ENCODE measurements around the gene RUBCN.

RUBCN gene

GRCh38 chr3:197736491-197737318 lies at the start of gene RUBCN:
Gene RUBCN, minus strand, starts transcription at chr3:197736904. Its CDS starts 185 bp downstream, at chr3:197736719.
- DNase-seq: peak; percentile 96

DNA sequence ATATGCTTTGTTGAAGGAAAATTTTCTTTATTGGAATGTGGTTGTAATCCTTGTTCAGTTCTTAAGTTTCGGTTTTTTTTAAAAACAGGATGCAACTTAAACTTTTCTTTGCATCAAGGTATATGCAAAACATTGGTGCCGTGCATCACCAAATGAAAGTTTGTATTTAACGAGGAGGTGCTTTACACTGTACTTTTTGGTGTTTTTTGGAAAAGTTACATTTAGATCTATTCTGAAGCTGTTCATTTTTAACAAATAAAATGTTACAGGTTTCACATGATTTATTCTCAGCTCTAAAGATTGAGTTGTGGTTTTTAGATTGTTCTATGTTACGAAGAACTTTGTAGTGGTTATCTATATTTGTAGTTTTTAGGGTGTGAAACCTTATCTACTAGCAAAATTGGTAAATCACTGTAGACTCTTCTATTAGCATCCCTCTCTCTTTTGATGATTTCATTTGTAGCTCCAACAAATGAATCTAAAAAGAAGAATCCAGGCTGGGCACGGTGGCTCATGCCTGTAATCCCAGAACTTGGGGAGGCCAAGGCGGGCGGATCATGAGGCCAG lies 47.4 kb upstream of the RUBCN start:
- no peak for DNase-seq

- DNase-seq: no peak
These were observed 45.5 kb upstream of the RUBCN start for GRCh38 chr3:197782230-197782629.

DNA sequence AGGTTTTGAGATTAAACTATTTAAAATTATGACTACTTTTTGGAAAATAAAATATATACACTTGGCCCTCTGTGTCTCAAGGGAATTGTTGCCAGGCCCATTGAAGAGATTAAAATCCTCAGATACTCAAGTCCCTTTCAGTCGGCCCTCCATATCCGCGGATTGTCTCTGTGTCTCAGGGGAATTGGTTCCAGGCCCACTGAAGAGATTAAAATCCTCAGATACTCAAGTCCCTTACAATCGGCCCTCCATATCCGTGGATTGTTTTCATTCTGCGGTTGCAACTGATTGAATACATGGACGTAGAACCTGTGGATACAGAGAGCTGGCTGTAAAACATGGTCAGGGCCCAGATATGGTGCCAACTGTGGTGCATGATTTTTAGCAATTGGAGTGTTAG lies 38.6 kb upstream of the RUBCN start:
- no peak for DNase-seq

DNA sequence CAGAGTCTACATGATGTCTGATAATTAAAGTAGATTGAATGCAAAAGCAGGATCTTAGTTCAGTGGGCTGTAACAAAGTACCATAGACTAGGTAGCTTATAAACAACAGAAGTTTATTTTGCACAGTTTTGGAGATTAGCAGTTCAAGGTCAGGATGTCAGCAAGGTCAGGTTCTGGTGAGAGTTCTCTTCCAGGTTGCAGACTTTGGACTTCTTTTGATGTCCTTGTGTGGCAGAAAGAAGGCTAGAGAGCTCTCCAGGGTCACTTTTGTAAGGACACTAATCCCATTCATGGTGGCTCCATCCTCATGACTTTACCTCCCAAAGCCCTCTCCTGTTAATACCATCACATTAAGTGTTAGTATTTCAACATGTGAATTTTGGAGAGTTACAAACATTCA lies 25.1 kb upstream of the RUBCN start:
- DNase-seq: no peak

- no peak for DNase-seq
These were observed 21.8 kb upstream of the RUBCN start for GRCh38 chr3:197758512-197758911.

GRCh38 chr3:197756704-197757103 lies 20.0 kb upstream of the RUBCN start:
- DNase-seq: no peak

DNA sequence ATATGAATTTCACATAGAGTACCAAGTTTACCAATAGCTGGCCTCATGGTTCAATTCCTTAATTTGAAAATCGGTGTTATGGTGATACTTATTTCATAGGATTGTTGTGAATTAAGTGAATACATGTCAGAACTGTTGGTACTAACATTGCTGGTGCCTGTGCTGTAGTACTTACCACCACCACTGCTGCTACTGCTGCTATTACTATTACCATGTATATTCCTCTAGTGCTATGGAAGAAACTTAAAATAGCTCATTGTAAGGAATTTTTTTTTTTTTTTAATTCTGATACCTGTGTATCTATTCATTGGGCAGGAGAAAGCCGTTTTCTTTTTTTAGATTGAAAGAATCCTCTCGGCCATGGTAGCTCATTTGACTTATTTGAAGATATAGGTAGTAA lies 16.6 kb upstream of the RUBCN start:
- DNase-seq: no peak

DNA sequence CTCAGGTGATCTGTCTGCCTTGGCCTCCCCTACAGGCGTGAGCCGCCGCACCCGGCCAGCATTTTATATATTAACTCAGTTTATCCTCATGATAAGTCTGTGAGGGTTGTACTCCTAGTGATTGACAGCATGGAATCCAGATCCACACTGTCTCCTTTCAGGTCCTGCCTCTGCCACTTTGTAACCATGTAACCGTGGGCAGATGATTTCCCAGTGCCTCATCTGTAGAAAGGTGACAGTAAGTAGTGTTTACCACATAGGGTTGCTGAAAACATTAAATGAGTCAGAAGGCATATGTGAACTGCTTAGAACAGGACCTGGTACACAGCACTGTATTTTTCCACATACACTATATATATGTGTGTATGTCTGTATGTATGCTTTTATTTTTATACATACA lies 15.4 kb upstream of the RUBCN start:
- DNase-seq: no peak

- peak; percentile 70 for DNase-seq
These were observed 14.4 kb upstream of the RUBCN start for GRCh38 chr3:197750858-197751737.

- DNase-seq: peak; percentile 76
These were observed 13.7 kb upstream of the RUBCN start for GRCh38 chr3:197750396-197750831.

- DNase-seq: peak; percentile 92
These were observed 13.1 kb upstream of the RUBCN start, which contains the start of gene FYTTD1 for GRCh38 chr3:197749601-197750395. Gene FYTTD1, plus strand, starts transcription at chr3:197749883. Its CDS starts 89 bp downstream, at chr3:197749972.

GRCh38 chr3:197749315-197749600 lies 12.6 kb upstream of the RUBCN start:
- no peak for DNase-seq

GRCh38 chr3:197748597-197749314 lies 12.1 kb upstream of the RUBCN start:
- DNase-seq: no peak

DNA sequence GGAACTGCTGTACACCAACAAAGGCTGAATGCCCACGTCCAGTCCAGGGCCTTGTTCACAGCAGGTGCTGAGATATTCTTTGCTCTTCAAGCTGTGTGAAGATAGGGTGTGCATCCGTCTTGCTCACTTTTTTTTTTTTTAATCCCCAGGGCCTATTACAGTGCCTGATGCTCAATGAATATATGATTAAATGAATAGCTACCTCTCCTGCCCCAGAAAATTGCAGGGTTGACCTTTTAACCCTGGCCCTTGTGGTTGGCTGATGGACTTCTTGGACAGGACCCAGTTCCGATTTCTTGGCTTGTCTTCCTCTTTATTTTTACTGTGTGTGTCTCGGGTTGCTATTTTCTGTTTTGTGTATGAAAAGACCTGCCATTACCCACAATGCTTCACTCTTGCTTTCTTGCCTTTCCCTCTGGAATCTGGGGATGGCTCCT lies 10.1 kb upstream of the RUBCN start:
- no peak for DNase-seq

DNA sequence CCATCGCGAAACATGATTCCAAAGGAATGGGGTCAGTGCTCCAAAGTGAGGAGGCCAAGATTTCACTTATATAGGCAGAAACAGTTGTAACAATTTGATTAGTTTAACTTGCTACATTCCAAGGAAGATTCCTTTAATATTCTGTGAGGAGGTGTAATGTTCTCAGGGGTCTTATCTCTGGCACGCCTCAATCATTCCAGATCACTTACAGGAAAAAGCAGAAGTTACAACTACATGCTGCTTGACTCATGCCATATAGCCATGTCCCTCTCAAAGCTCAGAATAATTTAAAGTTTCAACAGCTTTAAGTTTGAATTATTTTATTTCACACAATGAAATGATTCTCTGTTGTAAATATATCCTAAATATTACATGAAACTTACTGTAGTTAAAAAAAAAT lies 9.5 kb upstream of the RUBCN start:
- no peak for DNase-seq

DNA sequence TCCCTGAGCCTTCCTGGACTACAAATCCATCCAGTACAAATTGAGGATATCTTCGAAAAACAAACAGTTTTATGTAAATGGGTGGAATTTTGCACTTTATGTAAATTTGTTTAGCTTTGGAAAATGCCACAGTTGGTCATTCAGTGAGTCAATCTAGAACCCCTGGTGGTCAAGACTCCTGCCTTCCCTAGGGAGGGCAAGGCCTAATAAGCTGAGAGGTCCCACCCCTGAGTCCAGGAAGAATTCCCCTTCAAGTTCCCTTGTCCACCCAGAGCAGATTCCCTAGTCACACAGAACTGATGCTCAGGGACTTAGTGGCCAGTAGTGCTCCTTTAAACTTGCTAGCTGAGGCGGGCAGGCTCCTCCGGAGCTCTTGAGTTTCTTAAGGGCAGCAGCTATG lies 6.1 kb upstream of the RUBCN start:
- no peak for DNase-seq

DNA sequence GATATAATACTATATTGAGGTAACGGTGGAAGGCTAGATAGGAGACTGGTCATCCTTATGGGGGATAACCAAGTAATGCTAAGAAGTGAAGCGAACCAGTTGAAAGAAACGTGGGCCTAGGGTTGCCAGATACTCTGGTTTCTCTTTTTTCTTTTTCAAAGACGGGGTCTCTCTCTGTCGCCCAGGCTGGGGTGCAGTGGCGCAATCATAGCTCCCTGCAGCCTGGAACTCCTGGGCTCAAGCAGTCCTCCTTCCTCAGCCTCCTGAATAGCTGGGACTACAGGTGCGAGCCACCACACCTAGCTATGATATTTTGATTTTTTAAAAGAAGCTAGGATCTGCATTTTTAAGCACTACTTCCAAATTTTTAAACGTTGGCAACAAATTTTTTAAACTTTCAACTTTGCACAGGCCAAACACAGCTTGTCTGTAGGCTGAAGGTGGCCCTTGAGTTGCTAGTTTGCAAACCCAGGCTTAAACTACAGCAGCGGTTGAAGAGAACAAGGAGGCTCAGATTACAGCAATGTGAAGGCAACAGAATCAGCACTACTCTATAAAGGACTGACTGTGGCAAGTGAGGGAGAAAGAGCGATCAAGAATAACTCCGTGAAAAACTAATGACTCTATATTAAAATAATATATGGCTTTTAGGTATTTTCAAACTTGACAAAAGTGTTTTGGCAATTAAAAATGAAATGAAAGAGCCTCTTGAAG lies 1.2 kb upstream of the RUBCN start:
- no peak for DNase-seq

DNA sequence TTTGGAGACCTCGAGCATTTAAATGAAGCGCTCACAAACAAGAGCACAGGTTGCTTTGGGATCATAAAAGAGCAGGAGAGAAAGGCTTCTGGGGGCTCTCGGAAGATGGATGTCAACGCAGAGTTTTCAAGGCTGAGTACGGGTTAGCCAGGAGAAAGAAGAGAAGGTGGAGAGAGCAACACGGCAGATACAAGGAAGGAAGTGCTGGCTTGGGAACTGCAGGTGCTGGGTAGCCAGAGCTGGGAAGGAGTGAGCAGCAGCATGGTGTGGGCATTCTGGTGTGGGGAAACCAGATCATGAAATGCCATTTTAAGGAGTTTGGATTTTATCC lies 580 bp upstream of the RUBCN start:
- no peak for DNase-seq

DNA sequence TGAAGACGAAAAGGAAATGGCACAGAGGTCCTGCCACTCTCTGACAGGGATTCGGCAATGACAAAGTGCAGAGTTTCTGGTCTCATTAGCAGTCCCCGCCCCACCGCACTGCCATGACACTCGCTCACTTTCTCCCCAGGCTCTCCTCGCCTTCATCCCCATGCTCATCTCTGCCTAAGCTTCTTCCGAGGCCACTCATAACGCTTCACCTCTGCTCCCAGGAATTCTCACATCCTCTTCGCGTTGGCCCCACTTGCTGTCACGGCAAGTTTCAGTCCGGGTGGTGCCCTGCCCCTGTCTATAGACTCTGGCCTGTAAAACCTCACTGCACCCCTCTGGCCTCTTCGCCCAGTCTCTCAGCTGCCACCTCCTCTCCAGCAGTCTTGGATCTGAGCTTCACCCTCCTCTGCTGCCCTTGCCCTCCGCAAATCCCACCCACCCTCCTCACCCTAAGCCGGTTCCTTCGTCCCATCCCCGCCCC lies 654 bp downstream of the RUBCN start:
- DNase-seq: peak; percentile 73

GRCh38 chr3:197734667-197735318 lies 1.9 kb downstream of the RUBCN start:
- DNase-seq: no peak

Measured in activated CD8-positive, alpha-beta memory T cell treated with anti-CD3 and anti-CD28 coated beads, Interleukin-2, amount 50 U/mL, for 48 hours (primary cell).